Inflammatory macrophage treated with lipopolysaccharide for 4 hours (primary cell): Measurements from ENCODE around the gene SATB2.

Experiments used
- DNase-seq: peaks from one replicate; pipeline ENCODE4 v3.0.0-alpha.2; 2020

SATB2 gene

DNA sequence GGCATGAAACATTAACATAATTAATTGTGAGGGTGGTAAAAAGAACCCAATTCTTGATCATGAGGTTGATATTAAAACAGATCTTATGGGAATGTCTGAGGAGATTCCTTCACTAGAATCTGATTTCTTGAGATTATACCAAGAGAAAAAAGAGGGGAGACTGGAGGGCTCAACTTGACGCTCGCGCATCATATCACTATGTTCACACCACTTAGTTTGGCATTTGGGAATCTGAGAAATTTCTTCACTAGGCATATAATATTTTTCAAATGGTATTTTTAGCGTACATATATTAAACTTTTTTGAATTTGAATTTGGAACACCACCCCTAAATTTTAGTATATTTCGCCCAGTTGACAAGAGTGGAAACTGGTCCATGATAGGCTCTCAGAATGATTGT is 140.1 kb downstream of the SATB2 start:
- no peak for DNase-seq

DNA sequence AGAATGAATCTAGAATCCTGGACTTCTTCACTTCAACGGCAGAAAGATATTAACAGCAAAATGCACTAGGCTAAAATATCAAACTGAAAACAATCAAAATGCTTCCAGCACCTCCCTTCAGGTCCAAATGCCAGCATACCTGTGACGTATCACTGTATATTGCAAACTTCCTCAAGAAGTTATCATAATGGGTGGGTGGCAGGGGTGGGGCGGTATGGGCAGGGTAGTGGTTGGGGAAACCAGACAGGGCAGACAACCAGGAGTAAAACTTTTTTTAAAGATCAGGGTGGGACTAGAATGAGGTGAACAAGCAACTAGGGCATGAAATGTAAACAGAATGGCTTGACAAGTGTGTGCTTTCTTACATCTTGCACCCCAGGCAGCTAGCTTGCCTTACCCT is 140.9 kb downstream of the SATB2 start:
- DNase-seq: no peak

DNA sequence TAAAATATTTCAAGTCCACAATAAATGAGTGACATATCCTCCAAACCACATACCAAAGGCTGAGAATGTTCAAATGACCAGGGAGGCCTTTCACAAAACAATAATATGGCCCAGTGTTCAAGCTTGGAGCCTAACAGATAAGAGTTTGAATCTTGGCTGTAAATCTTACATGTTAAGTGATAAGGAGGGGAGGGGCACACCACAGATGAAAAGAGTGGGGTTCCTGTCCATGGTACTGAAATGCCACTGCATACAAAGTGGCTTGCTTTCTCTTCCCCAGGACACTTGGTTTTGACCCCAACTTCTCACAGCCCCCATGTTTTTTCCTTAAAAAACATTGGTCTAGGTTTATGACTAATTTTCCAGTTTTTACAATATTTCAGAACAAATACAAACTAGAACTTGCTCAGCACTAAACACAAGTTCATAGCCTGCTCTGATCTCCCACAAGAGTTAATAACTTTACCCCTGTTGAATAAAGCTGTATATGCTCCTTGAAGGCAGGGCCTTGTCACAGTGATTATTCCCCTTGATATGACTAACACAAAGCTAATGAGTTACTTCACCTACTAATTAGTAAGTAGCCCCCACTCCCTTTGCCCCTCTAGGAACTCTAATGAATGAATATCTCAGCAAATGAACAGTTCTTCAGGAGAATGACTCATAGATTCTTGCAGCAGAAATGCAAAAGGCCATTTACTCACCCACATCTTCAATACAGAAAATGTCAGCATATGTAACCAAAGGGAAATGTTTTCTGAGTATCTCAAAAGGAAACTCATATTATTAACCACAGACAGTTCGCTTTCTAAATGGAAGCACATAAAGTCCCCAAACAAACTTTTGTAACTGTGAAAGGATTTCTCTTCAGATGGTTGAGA is 142.2 kb downstream of the SATB2 start:
- no peak for DNase-seq

DNA sequence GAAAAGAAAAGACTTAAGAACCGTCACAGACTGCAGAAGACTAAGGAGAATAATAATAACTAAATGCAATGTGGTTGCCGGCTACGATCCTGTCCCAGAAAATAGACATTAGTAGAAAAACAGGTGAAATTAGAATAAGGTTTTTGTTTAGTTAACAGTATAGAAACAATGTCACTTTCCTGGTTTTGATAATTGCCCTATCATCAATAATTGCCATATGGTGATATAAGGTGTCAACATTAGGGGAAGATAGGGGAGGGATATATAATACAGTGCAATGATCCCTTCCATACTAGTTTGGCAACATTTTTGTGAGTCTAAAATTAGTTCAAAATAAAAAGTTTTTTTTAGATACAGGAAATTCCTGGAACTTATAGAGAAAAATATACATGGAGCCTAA is 144.8 kb downstream of the SATB2 start:
- DNase-seq: no peak

DNA sequence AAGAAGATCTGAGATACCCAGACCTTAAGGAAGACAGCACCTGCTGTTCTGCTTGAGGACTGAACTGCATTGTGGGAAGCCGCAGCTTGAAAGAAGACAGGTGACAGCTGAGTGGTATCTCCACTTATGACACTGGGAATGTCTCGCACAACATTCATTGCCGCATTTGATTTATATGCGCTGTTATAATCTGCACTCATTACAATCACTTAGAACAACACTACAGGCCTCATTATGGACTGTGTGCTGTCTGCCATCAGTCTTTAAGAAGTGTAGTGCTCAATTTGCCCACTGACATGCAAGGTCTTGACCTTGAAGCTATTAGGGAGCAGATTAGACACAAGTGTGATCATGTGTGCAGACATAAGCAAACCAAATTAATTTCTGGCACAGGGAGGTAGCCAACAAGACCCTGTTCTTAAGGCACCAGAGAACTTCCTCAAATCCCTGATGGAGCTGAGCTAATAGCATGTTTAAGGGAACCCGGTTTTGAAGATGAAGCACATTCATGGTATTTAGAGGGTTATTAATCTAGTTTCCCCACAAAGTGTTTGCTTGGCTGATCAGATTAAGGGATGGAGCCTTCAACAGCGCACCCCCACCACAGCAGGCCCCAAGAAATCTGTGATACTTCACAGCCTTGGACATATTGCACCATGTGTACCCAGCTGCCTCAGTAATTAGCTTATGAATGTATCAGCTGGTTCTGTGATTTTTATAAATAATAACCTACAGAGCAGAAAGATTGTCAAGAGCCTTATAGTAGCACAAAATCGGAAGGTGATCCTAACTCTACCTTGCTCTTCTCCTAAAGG is 146.8 kb downstream of the SATB2 start:
- DNase-seq: no peak

DNA sequence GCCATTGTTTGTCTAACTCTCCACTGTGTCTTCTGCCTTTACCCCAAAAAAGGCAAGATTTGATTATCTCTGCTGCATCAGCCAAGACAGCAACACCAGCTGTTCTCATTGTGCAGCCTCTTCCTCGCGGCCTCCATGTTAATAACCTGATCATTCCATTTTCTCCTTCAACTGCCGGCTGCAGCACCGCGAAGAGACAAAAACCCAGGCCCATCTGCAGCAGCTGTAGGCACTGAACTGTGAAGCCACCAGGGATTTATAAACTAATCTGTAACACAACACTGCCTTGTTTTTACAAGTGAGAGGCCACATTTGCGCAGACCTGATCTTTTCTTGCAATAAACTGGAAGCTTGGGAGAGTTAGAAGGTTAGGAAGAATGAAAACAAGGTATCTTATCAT is 147.8 kb downstream of the SATB2 start:
- DNase-seq: no peak

DNA sequence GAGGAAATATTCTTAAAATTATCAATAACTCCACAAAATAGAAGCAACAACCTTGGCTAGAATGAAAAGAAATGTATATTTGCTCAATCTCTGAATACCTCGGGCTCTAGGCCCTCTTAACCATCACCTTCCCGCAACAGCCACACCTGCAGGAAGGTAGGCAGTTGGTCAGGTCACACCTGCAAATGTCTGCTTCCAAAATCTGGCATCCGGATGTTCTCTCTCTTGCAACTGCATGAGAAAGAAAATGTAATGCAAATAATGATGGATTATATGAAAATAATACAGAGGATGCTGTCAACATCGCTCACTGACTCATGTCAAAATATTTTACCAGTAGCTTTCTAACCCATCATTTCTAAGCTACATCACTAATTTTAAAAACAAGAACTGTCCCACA is 148.3 kb downstream of the SATB2 start:
- no peak for DNase-seq

DNA sequence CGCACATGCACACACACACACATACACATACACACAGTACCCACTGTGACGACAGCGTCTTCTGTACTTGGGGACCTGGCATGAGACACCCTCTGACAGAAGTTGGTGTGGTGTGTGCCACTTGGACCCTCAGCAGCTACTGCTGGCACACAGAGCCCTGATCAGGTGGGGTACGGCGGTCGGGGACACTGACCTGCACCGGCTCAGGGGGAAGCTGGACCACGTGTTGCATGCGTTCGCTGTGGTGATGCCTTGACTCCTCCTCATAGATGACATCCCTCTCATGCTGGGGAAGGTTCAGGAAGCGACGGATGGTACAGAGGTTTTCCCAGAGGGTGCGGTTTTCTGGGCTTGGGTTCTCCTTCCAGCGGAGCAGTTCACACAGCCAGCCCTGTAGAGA is 149.2 kb downstream of the SATB2 start:
- no peak for DNase-seq

DNA sequence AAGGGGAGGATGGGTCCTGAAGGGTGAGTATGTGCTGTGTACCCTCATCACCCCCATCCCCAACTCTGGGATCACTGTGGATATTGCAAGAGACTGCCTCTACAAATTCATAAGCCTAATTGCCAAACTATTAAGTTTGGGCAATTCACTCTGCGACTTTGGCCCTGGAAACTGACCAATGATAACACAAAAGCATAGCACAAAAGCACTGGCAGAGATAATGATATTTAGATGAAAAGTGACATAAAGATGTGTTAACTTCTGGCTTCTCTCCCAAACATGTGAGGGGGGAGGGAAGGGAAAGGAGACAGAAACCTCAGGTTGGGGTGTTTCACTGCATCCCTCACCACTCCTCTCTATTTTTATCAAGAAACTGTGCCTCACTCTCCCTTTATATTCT is 150.3 kb downstream of the SATB2 start:
- no peak for DNase-seq

DNA sequence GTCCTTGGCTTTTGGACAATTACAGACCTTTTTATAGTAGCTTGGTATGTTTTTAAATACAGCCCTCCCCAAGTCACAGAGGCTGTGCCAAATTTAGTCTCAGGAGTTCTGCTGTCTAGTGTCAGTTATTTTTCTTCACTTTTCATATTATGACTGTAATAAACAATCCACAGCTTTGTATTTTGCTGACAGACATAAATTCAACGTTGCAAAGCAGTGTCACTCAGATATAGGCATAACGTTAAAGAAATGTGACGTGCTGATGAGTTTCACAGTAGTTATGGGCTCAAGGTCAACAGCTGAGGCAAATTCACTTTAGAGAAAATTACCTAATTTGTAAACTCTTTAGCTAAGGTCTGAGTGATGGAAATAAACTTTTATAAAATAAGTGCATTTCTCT is 151.6 kb downstream of the SATB2 start:
- no peak for DNase-seq

DNA sequence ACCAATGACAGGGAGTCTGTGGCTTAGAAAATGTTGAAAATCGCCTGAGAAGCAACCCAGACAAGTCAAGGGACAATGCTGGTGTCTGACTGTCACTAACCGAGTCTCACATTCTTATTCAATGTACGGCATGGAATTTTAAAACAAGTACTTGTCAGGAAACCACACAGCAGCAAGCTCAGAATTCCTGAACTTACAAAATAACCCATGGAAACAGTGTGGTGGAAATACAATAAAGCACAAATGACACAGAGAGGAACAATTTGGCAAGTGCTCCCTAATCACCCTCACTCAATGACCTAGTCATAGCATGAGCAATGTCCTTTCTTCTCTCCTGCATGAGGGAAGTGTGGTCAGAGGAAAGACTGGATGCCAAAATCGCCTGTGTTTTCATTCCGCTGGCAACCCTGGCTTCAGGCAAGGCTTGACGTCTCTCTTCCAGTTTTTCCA is 154.0 kb downstream of the SATB2 start:
- no peak for DNase-seq

DNA sequence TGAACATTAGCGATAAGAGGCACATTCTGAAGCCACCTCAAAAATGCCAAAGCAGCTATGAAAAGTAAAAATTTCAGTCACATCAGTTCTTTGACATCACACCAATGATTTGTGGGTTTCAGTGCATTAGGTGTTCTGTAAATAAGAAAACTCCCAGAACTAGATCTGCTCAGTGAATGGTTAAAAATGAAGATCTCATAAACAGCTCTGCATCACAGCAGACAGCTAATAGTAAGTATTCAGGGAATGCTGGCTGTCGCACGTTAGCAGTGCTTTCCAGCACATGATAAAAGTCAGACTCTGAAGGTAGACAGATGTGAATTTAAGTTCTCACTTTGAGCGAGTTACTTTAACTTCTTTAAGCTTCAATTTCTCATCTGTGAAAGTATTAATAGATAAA is 154.9 kb downstream of the SATB2 start:
- DNase-seq: no peak

DNA sequence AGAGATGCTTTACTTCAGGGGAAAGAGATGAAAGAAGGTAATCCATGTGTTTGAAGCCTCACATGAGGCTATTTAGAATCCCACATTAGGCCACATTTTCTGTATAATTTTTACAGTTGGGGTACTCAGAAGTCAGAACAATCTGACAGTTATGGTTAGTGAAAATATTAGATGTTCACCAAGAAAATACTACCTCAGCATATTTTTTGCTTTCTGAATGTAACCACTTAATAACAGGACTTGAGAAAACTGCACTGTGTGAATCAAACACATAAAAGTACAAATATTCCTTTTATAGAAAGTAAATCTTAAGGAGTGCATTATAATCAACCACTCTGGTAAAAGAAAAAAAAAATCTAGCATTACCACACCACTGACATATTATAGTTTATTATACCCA is 169.3 kb downstream of the SATB2 start:
- no peak for DNase-seq

DNA sequence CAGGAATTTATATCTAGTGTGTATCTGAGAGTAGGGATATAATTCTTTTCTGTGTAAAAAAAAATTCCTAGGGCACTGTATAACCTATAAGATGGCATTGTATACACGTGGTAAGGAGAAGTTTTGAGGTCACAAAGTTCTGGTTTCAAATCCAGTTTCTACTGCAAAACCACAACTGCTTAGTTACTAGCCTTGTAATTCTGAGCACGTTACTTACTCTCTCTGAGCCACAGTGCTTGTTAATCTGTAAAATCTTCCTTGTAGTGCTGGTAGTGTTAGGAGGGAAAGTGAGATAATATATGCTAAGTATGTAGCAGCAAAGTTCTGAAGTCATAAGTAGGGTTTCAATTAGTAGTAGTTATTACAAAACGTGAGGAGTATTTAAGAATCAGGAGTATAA is 175.4 kb downstream of the SATB2 start:
- DNase-seq: no peak

DNA sequence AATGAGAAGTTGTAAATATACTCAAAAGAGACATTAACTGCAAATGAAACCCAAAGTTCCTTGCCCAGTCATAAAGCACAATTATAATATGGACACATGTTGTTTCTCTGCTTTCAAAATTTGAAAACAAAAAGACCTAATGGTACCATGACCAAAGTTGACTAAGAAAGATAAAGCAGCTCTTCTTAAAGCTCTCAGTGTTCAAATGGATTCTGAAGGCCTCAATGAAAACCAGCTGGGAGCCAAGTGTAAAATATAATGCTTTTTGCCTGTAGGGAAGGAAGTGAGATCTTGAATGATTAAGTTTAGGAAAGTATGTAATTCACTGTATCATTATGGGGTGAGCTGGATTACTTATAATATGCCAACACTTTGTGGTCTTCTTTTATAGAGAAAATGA is 178.6 kb downstream of the SATB2 start:
- no peak for DNase-seq

DNA sequence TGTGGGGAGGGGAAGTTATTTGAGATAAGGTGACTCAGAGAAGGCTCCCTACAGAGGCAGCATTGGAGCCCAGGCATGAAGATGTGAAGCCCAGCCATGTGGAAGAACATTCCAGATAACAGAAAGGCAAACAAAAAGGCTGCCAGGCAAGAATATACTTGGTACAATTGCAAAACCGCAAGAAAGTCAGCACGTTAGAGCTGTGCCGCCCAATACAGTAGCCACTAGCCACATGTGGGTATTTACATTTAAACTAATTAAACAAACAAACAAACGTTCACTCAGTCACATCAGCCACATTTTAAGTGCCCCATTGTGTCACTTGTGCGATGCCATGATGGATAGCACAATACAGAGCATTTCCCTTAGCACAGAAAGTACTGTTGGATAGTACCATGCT is 179.6 kb downstream of the SATB2 start:
- no peak for DNase-seq

DNA sequence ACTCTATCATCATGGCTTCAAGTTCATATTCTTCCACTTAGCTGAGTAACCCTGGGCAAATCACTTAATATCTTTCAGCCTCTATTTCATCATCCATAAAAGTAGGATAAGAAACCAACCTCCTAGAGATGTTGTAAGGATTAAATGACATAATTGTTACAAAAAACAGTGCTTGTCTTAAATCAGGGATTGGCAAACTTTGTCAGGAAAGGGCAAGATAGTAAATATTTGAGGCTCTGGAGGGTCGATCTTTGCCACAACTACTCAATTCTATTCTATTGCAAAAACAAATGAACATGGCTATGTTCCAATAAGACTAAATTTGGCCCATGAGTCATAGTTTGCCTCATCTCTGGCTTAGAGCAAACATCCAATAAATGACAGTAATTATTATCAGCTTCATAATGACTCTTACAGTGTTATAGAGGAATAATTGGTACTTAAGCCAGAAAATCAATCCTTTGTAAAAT is 184.7 kb downstream of the SATB2 start:
- DNase-seq: no peak

DNA sequence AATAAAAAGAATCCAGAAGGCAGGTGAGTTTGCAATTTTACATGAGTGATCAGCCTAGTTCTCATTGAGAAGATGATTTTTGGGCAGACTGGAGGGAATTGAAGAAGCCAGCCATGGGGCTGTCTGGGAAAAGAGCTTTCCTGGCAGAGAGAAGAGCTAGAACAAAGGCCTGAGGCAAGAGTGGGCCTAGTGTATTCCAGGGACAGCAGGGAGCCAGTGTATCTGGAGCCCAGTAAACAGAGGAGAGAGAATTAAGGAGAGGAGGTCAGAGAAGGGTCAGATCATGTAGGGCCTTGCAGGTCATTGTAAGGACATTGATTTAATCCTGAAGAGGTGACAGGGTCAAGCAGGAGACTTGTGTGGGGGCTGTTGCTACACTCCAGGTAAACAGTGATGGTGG is 195.8 kb downstream of the SATB2 start:
- DNase-seq: no peak

DNA sequence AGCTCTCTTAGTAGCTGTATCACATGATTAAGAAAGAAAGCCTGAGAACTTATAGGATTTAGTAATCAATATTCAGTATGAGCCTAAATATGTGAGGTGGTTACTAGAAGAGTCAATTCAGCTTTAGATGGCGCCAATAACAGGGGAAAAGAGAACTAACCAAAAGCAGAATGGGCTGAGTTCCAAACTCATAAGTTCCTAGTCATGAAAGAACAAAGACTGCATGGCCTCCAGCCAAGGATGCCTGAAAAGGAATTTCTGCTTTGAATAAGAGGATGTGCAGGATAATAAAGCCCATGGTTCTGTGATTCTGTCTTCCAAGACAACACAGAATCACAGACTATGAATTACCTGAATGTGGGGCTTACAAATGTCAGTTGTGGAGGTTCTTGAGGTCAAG is 196.5 kb downstream of the SATB2 start:
- DNase-seq: no peak

DNA sequence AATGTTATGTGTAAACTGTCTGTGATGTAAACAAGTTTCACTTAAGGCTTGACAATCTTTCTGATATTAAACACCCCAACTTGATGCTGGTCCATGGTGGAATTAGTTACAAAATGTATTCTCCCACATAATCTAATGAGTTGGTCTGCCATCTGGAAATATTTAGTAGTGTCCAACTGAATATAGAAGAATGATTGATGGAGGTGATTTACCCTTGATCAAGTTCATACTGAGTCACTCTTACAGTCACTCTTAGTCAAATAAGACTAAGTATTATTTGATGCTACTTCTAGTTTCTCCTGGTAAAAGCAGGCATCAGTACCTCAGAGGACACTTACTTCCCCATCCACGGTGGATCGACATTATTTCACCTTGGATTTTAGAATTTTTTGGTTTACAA is 198.1 kb downstream of the SATB2 start:
- DNase-seq: no peak

DNA sequence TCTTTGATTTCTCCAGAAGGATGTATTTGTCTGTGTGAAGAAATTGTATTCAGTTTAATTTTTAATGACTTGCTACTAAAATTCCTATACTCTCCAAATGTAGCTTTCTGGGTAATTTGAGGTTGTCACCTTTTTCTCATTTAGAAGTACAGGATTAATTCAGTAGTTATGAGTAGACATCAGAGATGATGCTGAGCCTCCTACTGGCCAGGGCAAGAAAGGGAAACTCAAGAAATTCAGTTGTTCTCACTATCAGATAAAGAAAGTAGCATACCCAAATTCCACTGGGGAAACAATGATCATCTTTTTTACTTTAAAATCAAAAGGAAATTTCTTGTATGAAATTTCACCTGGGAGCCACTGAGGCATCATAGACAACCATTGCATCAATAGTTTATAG is 199.4 kb downstream of the SATB2 start:
- no peak for DNase-seq

DNA sequence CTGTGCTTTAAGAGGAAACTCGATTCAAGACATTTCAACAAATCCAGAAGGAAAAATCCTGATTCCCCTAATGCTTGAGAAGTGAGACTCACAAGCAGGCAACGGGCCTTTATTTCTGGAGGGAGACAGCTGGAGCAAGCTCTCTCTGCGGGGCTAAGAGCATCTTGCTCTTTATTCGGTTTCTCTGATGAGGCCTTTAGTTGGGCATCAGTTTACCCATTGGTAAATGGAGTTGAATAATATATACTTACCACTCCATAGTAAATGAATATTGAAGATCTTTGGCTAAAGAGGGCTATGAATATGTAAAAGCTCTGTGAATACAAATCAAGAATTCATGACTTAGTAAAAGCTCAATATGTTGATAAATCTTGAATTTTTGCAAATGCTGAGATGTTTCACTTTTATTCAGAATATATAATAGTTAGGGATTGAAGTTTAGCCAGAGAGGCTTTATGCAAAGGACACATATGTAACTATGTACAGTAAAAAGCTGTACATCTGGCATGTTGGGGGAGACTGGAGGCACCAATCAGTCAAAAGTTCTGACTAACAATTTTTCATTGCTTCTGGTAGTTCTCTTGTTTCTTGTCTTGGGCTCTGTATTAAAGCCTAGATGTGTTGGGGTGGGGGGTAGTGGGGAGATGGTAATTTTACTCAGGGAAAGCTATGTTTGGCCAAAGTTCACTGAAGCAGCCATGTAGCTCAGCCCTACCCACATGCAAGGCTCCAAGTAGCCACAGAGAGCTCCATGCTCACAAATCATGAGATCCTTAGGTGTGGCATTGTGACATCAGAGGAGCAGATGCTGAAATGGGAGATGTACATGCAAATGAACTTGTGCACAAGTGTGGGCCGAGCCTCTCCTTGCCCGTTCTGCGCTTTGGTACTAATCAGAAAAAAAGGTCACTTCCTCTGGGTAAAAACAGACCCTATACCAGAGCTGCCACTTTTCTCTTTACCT is 200.2 kb downstream of the SATB2 start:
- DNase-seq: no peak

DNA sequence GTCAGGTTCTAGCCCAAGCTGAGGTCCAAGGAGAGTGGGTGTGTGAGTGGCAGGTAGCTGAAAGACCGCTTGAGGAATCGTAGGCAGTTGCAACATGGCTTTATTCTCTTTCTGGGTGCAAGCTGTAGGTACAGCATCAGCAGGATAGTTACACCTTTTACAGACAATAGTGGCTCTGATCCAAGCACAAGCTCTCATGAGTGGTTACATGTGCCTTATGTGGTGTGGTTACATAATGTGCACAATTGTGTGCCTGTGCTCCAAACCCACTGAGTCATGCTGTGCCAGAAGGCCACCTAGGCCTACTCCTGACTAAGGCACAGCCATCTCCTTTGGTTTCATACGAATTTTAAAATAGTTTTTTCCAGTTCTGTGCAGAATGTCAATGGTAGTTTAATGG is 227.6 kb downstream of the SATB2 start:
- DNase-seq: no peak
